Lung (tissue), 12 donors: ENCODE data around the gene DOCK6. TPM values are rescaled to one million over a fixed set of nuclear protein-coding genes. Genes with fewer than 3 reads are reported as not detected.
A peak's percentile ranks its signal among the peaks of the same experiment; 100 is the strongest.

Experiments
- ATAC-seq: fragments of 200-7000 bp; cut with Tn5 transposase; one replicate; pipeline ENCODE4 v1.9.1; 2020; ENCODE audit warnings: moderate number of reproducible peaks; ENCODE audit not compliant: insufficient read depth, low FRiP score
- DNase-seq, 3 donors: peaks; one replicate each; pipeline ENCODE4 v3.0.0-alpha.2; 2013 to 2017
- H3K27ac ChIP-seq, 2 donors: one replicate each; pipeline ENCODE4 v1.5.1; 2013; ENCODE audit warnings: mild to moderate bottlenecking in 2 of 2, moderate library complexity in 2 of 2, control low read depth in 1 of 2, inconsistent platforms in 1 of 2, low read depth in 1 of 2, low read length in 1 of 2
- H3K27me3 ChIP-seq, 3 donors: one replicate each; pipeline ENCODE4 v1.5.1; 2013; ENCODE audit warnings: low read length in 2 of 3; ENCODE audit not compliant: control insufficient read depth in 3 of 3, insufficient read depth in 3 of 3
- H3K36me3 ChIP-seq, 4 donors: one replicate each; pipeline ENCODE4 v1.5.1; 2013; ENCODE audit warnings: low read length in 4 of 4, mild to moderate bottlenecking in 1 of 4, moderate library complexity in 1 of 4; ENCODE audit not compliant: control insufficient read depth in 4 of 4, insufficient read depth in 4 of 4
- H3K4me1 ChIP-seq, 5 donors: one replicate each; pipeline ENCODE4 v1.5.1; 2013; ENCODE audit warnings: low read length in 5 of 5, mild to moderate bottlenecking in 2 of 5, moderate library complexity in 1 of 5; ENCODE audit not compliant: control insufficient read depth in 5 of 5, insufficient read depth in 5 of 5
- H3K4me3 ChIP-seq: one replicate; pipeline ENCODE4 v1.5.1; 2013; ENCODE audit warnings: mild to moderate bottlenecking, control low read depth, moderate library complexity
- H3K9ac ChIP-seq, 2 donors: one replicate each; pipeline ENCODE4 v1.5.1; 2013; ENCODE audit warnings: low read length in 2 of 2, control low read depth in 1 of 2; ENCODE audit not compliant: insufficient read depth in 1 of 2
- H3K9me3 ChIP-seq, 4 donors: one replicate each; pipeline ENCODE4 v1.5.1; 2013; ENCODE audit warnings: low read length in 3 of 4, mild to moderate bottlenecking in 1 of 4, moderate library complexity in 1 of 4; ENCODE audit not compliant: control insufficient read depth in 4 of 4, insufficient read depth in 3 of 4
- CTCF ChIP-seq: IDR thresholded peaks from 2 replicates; pipeline ENCODE4 v1.5.1; 2012; ENCODE audit warnings: mild to moderate bottlenecking; ENCODE audit errors: control extremely low read depth, extremely low read depth
- WGBS, 2 donors: extraction: QIAGEN DNeasy Blood & Tissue Kit; methylation state at CpG; one replicate each; pipeline ENCODE4 v1.1.7; 2013; 5-methylcytosine and 5-hydroxymethylcytosine counted together
- polyA plus RNA-seq, 2 donors: library from polyadenylated mRNA; stranded (reverse); fragments of 200-250 nt; gene quantifications; one replicate each; pipeline ENCODE4 v1.2.1, GENCODE V29; 2013
- total RNA-seq, 2 donors: library from RNA; depleted of rRNA in 1 of 2; stranded (reverse); fragments of >200 nt in 1 of 2; gene quantifications; one replicate each; pipeline ENCODE4 v1.2.1, GENCODE V29; 2014 to 2021
- donor health status: control.
- donor health status: control.
- donor health status: Bipolar disorder and iron deficiency.
- donor health status: healthy.
- donor health status: DM: yes; HTN: yes; CAD: no.

The DOCK6 gene
- total and polyA plus RNA-seq, 4 donors, result 38.6 to 129 (median 73.7) TPM

- 54 to 69% methylated on average over 19 of the region's 19 CpGs for WGBS, 2 donors
Observed at GRCh38 chr19:11264452-11265176, 2.3 kb upstream of the DOCK6 start.

GRCh38 chr19:11263726-11264125 is 1.4 kb upstream of the DOCK6 start:
- ATAC-seq, result no peak

More at GRCh38 chr19:11264452-11265176, 2.3 kb upstream of the DOCK6 start:
- no peaks in the 10 kb centered on the region for H3K9me3 ChIP-seq
- no peak overlapping the region for H3K9ac ChIP-seq
- no peaks in the 10 kb centered on the region for H3K36me3 ChIP-seq
- no peak for TF ChIP-seq CTCF
- ATAC-seq (peak; percentile 64), DNase-seq (peak; percentile 66 to 86 (median 76))
- H3K27me3 ChIP-seq, result no peaks in the 10 kb centered on the region
- peaks cover 3 to 27% (median 4%) of the 10 kb centered on the region in 5 donors for H3K4me1 ChIP-seq
- H3K27ac ChIP-seq, result peak overlapping the region in 1 of 2 donors; percentile 90
- no peak overlapping the region for H3K4me3 ChIP-seq

GRCh38 chr19:11261431-11261970 is 823 bp downstream of the DOCK6 start:
- H3K36me3 ChIP-seq, result no peaks in the 10 kb centered on the region
- H3K4me3 ChIP-seq, result peak overlapping the region; percentile 89
- no peak for ATAC-seq
- DNase-seq, result peak; percentile 63 to 74 (median 69)
- no peaks in the 10 kb centered on the region for H3K27me3 ChIP-seq
- H3K9ac ChIP-seq, result peak overlapping the region; percentile 28 to 76
- 26 to 28% methylated on average over 17 to 18 of the region's 18 CpGs for WGBS, 2 donors
- no peak for TF ChIP-seq CTCF
- peak overlapping the region; percentile 71 to 77 for H3K27ac ChIP-seq
- peaks cover 0 to 24% (median 3%) of the 10 kb centered on the region in 5 donors for H3K4me1 ChIP-seq
- no peaks in the 10 kb centered on the region for H3K9me3 ChIP-seq

More at GRCh38 chr19:11263726-11264125, 1.4 kb upstream of the DOCK6 start:
- Histone ChIP-seq H3K4me1 (peaks cover 0 to 25% (median 3%) of the 10 kb centered on the region in 5 donors), H3K27ac (peak overlapping the region in 1 of 2 donors; percentile 53), H3K4me3 (no peak overlapping the region), H3K36me3 (no peaks in the 10 kb centered on the region), H3K27me3 (no peaks in the 10 kb centered on the region), H3K9me3 (no peaks in the 10 kb centered on the region), H3K9ac (no peak overlapping the region)
- DNase-seq, result no peak
- no peak for TF ChIP-seq CTCF
- WGBS, 2 donors, result 95 to 96% methylated on average over 6 of the region's 6 CpGs
